Stimulated activated CD8-positive, alpha-beta memory T cell treated with anti-CD3 and anti-CD28 coated beads, Interleukin-12 subunit alpha, Interleukin-12 subunit beta, amount 100 ng/mL, for 1 hour (primary cell): Measurements from ENCODE around the gene TBKBP1.
"Not testable (repeated sequence)": the region's sequence is repeated elsewhere in the genome, so short reads cannot be mapped to it uniquely, and the experiment has no call there.

Experiments
- DNase-seq: peaks from one replicate; pipeline ENCODE4 v3.0.0-alpha.2; 2020; ENCODE audit warnings: low read depth

Gene TBKBP1

GRCh38 chr17:47682138-47682537 is 11.8 kb upstream of the TBKBP1 start:
- no peak for DNase-seq

- DNase-seq = not testable (repeated sequence)
Measured at GRCh38 chr17:47682727-47683126, 11.2 kb upstream of the TBKBP1 start.

GRCh38 chr17:47684025-47684424 is 9.9 kb upstream of the TBKBP1 start:
- DNase-seq = no peak

- DNase-seq = no peak
Measured at GRCh38 chr17:47684535-47685193, 9.3 kb upstream of the TBKBP1 start.

GRCh38 chr17:47685556-47686275 is 8.2 kb upstream of the TBKBP1 start:
- no peak for DNase-seq

GRCh38 chr17:47686276-47686635 is 7.7 kb upstream of the TBKBP1 start:
- no peak for DNase-seq

GRCh38 chr17:47686664-47687327 is 7.2 kb upstream of the TBKBP1 start:
- no peak for DNase-seq

- DNase-seq = no peak
Measured at GRCh38 chr17:47687328-47687690, 6.7 kb upstream of the TBKBP1 start.

- no peak for DNase-seq
Measured at GRCh38 chr17:47687748-47688147, 6.2 kb upstream of the TBKBP1 start.

- DNase-seq = no peak
Measured at GRCh38 chr17:47690121-47690520, 3.8 kb upstream of the TBKBP1 start.

GRCh38 chr17:47692137-47692894 is 1.6 kb upstream of the TBKBP1 start:
- no peak for DNase-seq

GRCh38 chr17:47692895-47693730 is 848 bp upstream of the TBKBP1 start:
- DNase-seq = no peak

- DNase-seq = no peak
Measured at GRCh38 chr17:47694581-47695428, 844 bp downstream of the TBKBP1 start.

GRCh38 chr17:47695429-47696376 is 1.7 kb downstream of the TBKBP1 start:
- DNase-seq = no peak

- no peak for DNase-seq
Measured at GRCh38 chr17:47696717-47697642, 3.0 kb downstream of the TBKBP1 start.

GRCh38 chr17:47697906-47698711 is 4.1 kb downstream of the TBKBP1 start:
- no peak for DNase-seq

GRCh38 chr17:47698749-47699535 is 5.0 kb downstream of the TBKBP1 start:
- peak; percentile 80 for DNase-seq
